Left lung (tissue), 10 donors: Measurements from ENCODE around the gene CALML4. TPM values are rescaled to one million over a fixed set of nuclear protein-coding genes. Genes with fewer than 3 reads are reported as not detected.
A peak's percentile ranks its signal among the peaks of the same experiment; 100 is the strongest.
"Not testable (repeated sequence)": the region's sequence is repeated elsewhere in the genome, so short reads cannot be mapped to it uniquely, and the experiment has no call there.

ENCODE experiments used
- ATAC-seq: fragments of 200-7000 bp; cut with Tn5 transposase; one replicate; pipeline ENCODE4 v1.9.1; 2020; ENCODE audit warnings: moderate library complexity
- DNase-seq, 4 donors: peaks; one replicate each; pipeline ENCODE4 v3.0.0-alpha.2; 2013 to 2020
- H3K27ac ChIP-seq, 2 donors: fragments of 200-600 bp; sonication (generic) in 1 of 2; one replicate each; pipeline versions ENCODE4 v1.5.0 to v1.8.0; 2020 to 2021
- H3K27me3 ChIP-seq, 2 donors: fragments of 200-600 bp; sonication (generic) in 1 of 2; one replicate each; pipeline versions ENCODE4 v1.5.0 to v1.8.0; 2020 to 2021
- H3K36me3 ChIP-seq, 2 donors: fragments of 200-600 bp; sonication (generic) in 1 of 2; one replicate each; pipeline versions ENCODE4 v1.5.0 to v1.8.0; 2020 to 2021
- H3K4me1 ChIP-seq, 2 donors: fragments of 200-600 bp; one replicate each; pipeline ENCODE4 v1.8.0; 2021
- H3K4me3 ChIP-seq, 2 donors: fragments of 200-600 bp; sonication (generic) in 1 of 2; one replicate each; pipeline versions ENCODE4 v1.5.0 to v1.8.0; 2020 to 2021; ENCODE audit warnings: mild to moderate bottlenecking in 1 of 2
- H3K9me3 ChIP-seq, 2 donors: fragments of 200-600 bp; sonication (generic) in 1 of 2; one replicate each; pipeline versions ENCODE4 v1.5.0 to v1.8.0; 2020 to 2021
- CTCF ChIP-seq, 2 donors: fragments of 200-600 bp; sonication (generic) in 1 of 2; IDR thresholded peaks; one replicate each; pipeline versions ENCODE4 v1.5.0 to v1.8.0; 2021; ENCODE audit warnings: antibody characterized with exemption in 2 of 2
- intact Hi-C, 2 donors: fragments of 100-400 bp; cut with DNase I; formaldehyde crosslinking; loops; one replicate each; pipeline versions ENCODE4 v1.11.2 to v1.14.2; 2022
- polyA plus RNA-seq, 6 donors: library from polyadenylated mRNA; unstranded; fragments of 120-200 nt; gene quantifications; one replicate each; pipeline ENCODE4 v1.2.1, GENCODE V29; 2013; ENCODE audit not compliant: insufficient read length in 6 of 6
- total RNA-seq, 2 donors: library from RNA; stranded (reverse); fragmentation: NEBNext Ultra II Directional; extraction: Animal tissue kit (Norgen Biotek cat#: 25700); gene quantifications; one replicate each; pipeline ENCODE4 v1.2.1, GENCODE V29; 2021
- donor health status: DM: no; HTN: yes; CAD: no.
- donor health status: DM: no; HTN: no; CAD: no.

Gene CALML4
- total and polyA plus RNA-seq, 8 donors = 3.0 to 20.2 (median 13.2) TPM

GRCh38 chr15:68229386-68230156, 24.4 kb upstream of the CALML4 start, which contains the start of gene CLN6:
Gene CLN6 (minus strand): TSS chr15:68229728. CDS start chr15:68229584, 144 bp downstream.
- intact Hi-C loops = no loop called here
- H3K4me1 ChIP-seq = peaks cover 11 to 40% of the 10 kb centered on the region in 2 donors
- no peaks in the 10 kb centered on the region for H3K27me3 ChIP-seq
- peak within 1 kb of the TSS; percentile 76 to 86 for H3K27ac ChIP-seq
- no peaks in the 10 kb centered on the region for H3K9me3 ChIP-seq
- H3K36me3 ChIP-seq = no peaks in the 10 kb centered on the region
- DNase-seq = peak; percentile 81 to 97 (median 88)
- ATAC-seq = peak; percentile 95
- peak within 1 kb of the TSS; percentile 85 to 93 for H3K4me3 ChIP-seq
- TF ChIP-seq CTCF (IDR thresholded peaks at IDR 0.05) = no peak

GRCh38 chr15:68228971-68229385, 23.8 kb upstream of the CALML4 start:
- peak overlapping the region; percentile 76 to 86 for H3K27ac ChIP-seq

GRCh38 chr15:68228143-68228970, 23.2 kb upstream of the CALML4 start:
- H3K27ac ChIP-seq = peak overlapping the region in 1 of 2 donors; percentile 86
- peak; percentile 3 for ATAC-seq

More at GRCh38 chr15:68228971-68229385, 23.8 kb upstream of the CALML4 start:
- intact Hi-C loops = no loop called here
- peak overlapping the region; percentile 85 to 93 for H3K4me3 ChIP-seq
- H3K4me1 ChIP-seq = peaks cover 11 to 40% of the 10 kb centered on the region in 2 donors
- peak; percentile 3 for ATAC-seq
- no peak for DNase-seq
- no peaks in the 10 kb centered on the region for H3K27me3 ChIP-seq
- TF ChIP-seq CTCF (IDR thresholded peaks at IDR 0.05) = no peak
- H3K9me3 ChIP-seq = no peaks in the 10 kb centered on the region
- no peaks in the 10 kb centered on the region for H3K36me3 ChIP-seq

GRCh38 chr15:68227643-68228142, 22.6 kb upstream of the CALML4 start:
- TF ChIP-seq CTCF (IDR thresholded peaks at IDR 0.05) = no peak
- peak overlapping the region in 1 of 2 donors; percentile 93 for H3K4me3 ChIP-seq
- H3K27ac ChIP-seq = no peak overlapping the region
- ATAC-seq = no peak
- no peak for DNase-seq
- peaks cover 11 to 30% of the 10 kb centered on the region in 2 donors for H3K4me1 ChIP-seq
- no peaks in the 10 kb centered on the region for H3K27me3 ChIP-seq
- intact Hi-C loops = no loop called here
- H3K36me3 ChIP-seq = no peaks in the 10 kb centered on the region
- no peaks in the 10 kb centered on the region for H3K9me3 ChIP-seq

More at GRCh38 chr15:68228143-68228970, 23.2 kb upstream of the CALML4 start:
- DNase-seq = no peak
- no peaks in the 10 kb centered on the region for H3K9me3 ChIP-seq
- H3K4me3 ChIP-seq = peak overlapping the region; percentile 85 to 93
- H3K4me1 ChIP-seq = peaks cover 11 to 36% of the 10 kb centered on the region in 2 donors
- H3K27me3 ChIP-seq = no peaks in the 10 kb centered on the region
- no peaks in the 10 kb centered on the region for H3K36me3 ChIP-seq
- TF ChIP-seq CTCF (IDR thresholded peaks at IDR 0.05) = no peak
- intact Hi-C loops = no loop called here

GRCh38 chr15:68225442-68225841, 20.3 kb upstream of the CALML4 start:
- H3K27me3 ChIP-seq, intact Hi-C loops, H3K4me3 ChIP-seq, DNase-seq, ATAC-seq, H3K36me3 ChIP-seq, H3K27ac ChIP-seq, H3K9me3 ChIP-seq: not testable (repeated sequence)
- peaks cover 11 to 24% of the 10 kb centered on the region in 2 donors for H3K4me1 ChIP-seq
